SK-N-DZ (cell line): ENCODE results near the gene CDK6.

Experiments
- DNase-seq: peaks from one replicate; pipeline ENCODE4 v3.0.0-alpha.2; 2015; ENCODE audit warnings: low spot score

The CDK6 gene

DNA sequence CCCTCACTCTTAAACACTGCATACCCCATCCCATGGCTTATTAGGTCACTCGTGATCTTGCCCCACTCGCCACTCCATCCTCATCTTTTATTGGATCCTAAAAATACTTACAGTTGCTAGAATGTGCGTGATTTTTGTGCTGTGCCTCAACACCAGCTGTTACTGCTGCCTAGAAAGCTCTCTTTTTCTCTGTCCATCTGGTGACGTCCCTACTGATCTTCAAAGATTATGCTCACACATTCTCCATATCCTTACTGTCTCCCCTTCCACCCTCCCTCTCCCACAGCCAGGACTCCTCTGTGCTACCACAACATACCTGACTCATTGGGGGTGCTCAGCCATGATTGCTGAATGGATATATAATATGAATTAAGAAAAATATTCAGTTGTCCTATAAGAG, 42.0 kb downstream of the CDK6 start:
- DNase-seq, result peak; percentile 34

- DNase-seq, result no peak
These were observed 42.6 kb downstream of the CDK6 start for GRCh38 chr7:92793656-92794205.

DNA sequence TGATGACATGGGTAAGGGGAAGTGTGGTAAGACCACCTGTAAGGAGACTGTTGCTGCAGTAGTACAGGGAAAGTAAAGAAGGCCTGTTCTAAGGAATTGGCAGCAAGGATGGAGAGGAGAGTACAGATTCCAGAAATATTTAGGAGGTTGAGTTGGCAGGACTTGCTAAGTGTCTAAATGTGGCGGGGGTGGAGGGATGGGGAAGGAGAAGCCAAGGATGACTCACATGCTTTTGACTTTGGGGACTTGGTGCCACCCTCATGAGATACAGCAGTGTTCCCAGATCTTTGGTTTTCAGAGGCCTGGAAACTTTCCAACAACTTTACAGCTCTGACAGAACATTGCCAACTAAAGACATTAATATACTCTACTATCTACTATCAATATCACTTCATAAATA, 45.4 kb downstream of the CDK6 start:
- no peak for DNase-seq

DNA sequence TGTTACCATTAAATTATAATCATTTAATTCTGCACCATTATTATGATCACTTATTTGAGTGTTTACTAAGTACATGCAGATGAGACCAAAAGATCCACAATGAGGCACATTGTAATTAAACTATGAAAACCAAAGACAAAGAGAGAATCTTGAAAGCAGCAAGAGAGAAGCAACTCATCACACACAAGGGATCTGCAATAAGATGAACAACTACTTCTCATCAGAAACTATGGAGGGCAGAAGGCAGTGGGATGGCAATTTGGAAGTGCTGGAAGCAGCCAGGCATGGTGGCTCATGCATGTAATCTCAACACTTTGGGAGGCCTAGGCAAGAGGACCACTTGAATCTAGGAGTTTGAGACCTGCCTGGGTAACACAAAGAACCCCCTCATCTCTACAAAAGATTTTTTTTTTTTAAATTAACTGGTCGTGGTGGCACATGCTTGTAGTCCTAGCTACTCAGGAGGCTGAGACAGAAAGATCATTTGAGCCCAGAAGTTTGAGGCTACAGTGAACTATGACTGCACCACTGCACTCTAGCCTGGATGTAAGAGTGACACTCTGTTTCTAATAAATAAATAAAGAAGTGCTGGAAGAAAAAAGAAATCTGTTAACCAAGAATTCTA, 47.7 kb downstream of the CDK6 start:
- no peak for DNase-seq

GRCh38 chr7:92785923-92786322, 50.5 kb downstream of the CDK6 start:
- DNase-seq, result peak; percentile 82

DNA sequence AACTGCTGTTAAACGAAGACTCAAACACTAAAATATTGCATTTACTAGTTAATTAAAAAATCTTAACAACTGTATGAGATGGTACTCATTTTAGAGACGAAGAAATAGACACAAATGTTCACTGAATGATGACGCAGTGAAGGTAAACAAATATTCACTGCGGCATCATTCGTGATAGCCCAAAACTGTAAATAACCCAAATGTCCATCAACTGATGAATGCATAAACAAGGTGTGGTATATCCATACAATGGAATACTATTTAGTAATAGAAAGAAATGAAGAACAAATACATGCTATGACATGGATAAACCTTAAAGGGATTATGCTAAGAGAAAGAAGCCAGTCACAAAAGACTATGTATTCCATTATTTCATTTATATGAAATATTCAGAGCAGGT, 51.4 kb downstream of the CDK6 start:
- DNase-seq, result no peak

- DNase-seq, result no peak
These were observed 52.8 kb downstream of the CDK6 start for GRCh38 chr7:92783260-92784201.

DNA sequence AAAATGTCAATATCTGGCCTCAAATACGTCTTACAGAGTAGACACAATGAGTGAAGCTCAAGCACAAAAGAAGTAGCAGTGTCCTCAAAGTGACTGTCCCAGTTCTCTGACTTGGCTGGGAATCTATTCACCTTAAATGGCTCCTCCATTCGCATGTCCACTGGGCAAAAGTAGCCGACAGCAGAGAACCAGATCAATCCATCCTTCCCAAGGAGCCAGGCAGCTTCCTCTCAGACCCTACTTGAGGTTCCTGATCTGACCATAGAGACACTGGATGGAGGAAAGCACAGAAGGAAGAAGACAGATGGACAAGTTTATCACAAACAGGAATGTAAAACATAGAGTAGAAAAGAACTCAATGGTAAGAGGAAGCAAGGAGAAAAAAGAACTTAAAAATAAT, 53.5 kb downstream of the CDK6 start:
- DNase-seq, result no peak

DNA sequence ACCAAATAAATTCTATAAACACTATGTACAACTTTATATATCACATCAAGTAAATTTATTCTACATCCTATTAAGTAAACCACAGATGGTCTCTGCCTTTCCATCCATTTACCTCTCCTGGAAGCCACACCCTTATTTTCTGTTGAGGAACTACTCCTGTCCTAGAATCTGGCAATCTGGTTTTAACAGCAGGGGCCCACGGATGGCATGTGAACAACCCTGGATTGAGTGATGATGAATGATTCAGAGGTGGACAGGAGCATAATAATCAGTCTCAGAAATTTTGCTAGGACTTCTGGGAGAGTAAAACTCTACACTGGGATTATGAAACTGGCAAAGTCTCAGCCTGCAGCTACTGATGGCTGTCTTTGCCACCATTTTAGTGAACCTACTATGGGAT, 54.1 kb downstream of the CDK6 start:
- DNase-seq, result no peak

DNA sequence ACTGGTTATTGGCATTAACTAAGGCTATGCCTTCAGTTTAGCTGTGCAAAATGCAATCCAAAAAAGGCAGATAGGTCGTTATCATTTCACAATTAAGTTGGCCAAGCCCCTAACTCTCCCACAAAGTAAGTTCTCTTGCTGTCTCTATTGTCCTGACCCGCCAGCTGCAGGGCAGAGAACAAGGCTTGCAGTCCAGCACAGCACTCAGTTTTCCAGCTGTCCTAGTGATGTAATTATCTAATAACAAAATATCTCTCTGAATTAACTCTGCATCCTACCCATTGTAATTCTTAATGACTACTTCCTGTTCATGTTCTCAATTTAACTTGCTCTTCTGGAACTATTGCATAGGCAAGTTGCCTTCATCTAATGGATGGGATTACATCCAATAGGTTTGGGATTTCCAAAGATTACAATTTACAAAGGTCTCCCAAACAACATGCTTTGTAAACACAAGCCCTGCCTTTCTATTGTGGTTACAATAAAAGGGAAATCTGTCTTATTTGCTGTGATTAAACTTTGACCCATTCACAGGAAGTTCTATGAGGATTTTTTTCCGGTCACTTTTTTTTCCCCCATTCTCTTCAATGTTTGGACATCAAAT, 55.2 kb downstream of the CDK6 start:
- DNase-seq, result peak; percentile 65

DNA sequence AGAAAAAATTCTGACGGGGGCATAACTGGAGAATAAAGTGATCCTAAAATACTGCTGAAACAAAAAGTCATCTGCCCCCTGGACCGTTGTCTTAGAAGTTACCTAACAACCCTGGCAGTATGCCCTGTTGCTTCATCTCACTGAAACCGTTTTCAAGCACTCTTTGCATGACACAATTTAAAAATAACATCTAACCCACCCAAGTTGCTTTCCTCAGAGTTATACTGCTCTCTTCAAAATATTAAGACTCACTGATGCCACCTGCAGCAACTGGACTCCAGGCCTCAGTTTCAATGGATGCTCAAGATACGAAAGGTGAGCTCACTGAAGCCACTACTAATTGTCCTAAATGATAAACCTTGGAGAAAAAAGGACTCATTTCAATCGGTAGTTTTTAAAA, 57.4 kb downstream of the CDK6 start:
- DNase-seq, result no peak

- DNase-seq, result no peak
These were observed 58.4 kb downstream of the CDK6 start for GRCh38 chr7:92777993-92778392.

- DNase-seq, result no peak
These were observed 62.6 kb downstream of the CDK6 start for GRCh38 chr7:92773808-92774207.

DNA sequence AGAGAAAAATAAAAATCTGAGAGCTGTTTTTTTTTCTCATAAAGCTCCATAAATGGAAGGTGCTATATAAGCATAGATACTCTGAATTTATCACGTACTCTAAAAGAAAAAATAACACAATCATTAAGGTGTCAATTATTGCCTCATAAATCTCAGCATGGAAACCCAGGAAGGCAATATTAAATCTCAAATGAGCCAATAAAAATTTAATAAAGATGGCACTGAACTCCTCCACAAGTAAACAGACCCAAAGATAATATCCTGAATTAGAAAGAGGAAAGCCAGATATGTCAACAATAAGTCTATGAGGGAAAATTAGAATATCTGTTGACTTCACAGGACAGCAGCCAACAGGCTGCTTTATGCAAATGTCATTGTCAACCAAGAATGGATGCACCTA, 66.5 kb downstream of the CDK6 start:
- DNase-seq, result peak; percentile 89

DNA sequence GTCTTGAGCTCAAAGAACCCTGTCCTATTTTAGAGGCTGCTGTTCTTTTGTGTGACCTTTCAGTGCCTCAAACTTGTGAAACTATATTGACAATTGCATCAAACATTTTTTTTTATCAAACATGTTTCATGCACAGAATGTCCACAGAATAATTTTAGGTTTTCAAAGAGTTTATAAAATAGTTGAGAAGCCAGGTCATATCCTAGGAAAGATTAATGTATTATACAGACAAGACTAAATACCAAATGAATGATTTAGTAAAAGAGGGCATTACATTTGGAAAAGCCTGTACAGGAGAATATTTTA, 67.0 kb downstream of the CDK6 start:
- DNase-seq, result no peak

GRCh38 chr7:92768501-92769393, 67.6 kb downstream of the CDK6 start:
- DNase-seq, result peak; percentile 100

DNA sequence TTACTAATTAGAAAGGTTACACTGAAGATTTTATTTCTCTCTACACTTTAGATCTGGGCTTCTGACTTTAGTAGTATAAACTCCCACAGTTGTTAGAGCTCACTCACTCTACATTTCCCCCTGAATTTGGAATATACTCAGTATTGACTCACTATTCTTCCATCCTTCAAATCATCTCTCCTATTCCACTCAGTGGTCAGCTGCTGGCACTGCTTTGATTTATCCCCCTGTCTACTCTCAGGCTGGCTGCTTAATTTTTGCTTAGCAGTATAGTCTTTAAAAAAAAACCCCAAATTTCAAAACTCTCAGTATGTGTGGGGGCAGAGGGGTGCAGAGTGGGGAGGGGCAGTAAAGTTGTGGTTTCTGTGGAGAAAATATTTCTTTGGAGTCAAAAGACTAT, 68.9 kb downstream of the CDK6 start:
- no peak for DNase-seq

DNA sequence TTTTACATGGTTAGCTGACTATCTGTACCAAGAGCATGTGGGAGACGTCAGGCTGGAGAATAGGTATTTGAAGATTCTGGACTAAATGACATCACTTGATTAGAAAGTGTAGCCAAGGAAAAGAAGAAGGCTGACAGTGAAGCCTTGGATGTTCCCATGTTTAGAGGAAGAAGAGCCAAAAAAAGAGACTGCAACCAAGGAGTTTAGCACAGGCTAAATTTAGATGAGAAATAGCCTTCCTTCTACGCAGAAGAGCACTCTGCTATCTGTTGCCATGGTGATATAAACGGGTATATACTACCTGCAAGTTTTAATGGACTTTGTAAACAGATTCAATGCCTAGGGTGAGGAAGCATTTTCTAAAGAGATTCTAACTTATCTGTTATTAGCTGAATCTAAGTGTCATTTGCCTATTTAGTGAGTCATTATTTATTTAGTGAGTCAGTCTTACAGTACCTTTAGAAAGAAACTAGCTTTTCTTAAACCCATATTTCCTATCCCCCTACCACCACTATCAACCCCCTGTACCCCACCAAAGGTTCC, 69.8 kb downstream of the CDK6 start:
- no peak for DNase-seq

DNA sequence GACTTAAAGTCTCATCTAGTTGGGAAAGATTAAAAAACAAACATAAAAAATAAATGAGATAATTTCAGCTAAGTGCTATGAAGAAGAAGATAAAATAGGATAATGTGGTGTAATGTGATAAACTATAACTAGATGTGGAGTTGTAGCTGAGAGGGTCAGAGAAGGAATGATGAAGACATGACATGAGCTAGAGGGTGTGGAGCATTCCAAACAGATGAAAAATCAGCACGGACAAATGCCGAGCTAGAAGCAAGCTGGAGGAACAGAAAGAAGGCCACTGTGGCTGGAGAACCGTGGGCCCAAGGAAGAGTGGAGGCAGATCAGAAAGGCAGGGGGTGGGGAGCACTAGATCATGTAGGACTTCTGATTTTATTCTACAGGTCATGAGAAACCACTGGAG, 70.6 kb downstream of the CDK6 start:
- no peak for DNase-seq

DNA sequence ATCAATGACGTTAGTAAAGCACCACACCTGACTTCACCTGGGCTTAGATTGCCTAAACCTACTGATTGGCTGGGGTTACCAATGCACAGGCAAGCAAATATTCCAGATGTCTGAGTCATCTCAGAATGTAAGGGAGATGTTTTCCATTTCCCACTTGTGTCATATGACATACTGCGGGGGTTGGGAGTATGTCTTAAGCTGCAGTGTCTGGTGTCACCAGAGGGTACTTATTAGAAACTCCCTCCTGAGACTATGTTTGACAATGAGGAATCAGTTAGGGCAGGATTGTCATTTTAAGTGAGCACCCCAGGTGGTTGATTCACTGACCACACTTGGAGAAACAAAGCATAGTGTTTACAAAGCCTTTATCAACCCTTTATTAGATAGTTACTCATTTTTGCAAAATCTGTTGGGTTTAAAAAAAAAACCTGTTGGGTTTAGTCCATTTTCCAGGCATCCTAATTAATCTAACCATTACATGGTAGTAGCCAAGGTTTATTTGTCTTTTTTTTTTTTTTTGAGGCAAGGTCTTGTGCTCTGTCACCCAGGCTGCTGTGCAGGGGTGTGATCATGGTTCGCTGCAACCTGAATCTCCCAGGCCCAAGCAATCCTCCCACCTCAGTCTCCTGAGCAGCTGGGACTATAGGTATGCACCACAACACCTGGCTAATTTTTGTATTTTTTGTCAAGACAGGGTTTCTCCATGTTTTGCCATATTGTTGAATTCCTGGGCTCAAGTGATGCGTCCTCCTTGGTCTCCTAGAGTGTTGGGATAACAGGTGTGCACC, 72.5 kb downstream of the CDK6 start:
- peak; percentile 79 for DNase-seq
